ENCODE results near the gene OTULINL.

DNA sequence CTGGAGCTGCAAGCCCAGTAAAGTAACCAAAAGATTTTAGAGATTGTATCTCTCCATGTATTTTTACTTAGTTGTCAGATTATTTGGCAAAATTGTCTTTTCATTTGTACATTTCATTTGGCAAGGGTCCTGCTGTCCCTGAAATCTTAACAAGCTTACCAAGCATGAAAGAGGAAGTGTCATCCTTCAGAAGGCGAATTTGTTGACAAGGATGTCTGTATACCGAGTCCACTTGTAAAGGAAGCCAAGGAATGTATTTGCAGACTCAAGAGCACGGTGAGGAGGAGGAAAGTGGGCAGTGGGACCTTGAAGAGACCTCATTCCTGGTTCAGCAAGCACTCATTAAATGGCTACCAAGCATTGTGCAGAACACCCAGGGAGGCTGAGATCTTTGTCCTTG lies 7.5 kb upstream of the OTULINL start:
- TF ChIP-seq POLR2AphosphoS5 (IDR thresholded peaks at IDR 0.05) (no peak), CTCF (IDR thresholded peaks at IDR 0.05) (no peak), POLR2A (IDR thresholded peaks at IDR 0.05) (no peak)

All from breast epithelium (tissue), 3 donors.